Astrocyte (in vitro differentiated cells and primary cell): ENCODE results near the gene ABCC3. TPM values are rescaled to one million over a fixed set of nuclear protein-coding genes. Genes with fewer than 3 reads are reported as not detected.

Source experiments
- DNase-seq: peaks from one replicate; pipeline ENCODE4 v3.0.0-alpha.2; 2010; ENCODE audit warnings: low read depth
- FAIRE-seq: peaks from 2 replicates; lab custom pipeline; 2011; peaks lifted over from hg19 to GRCh38; lab: Jason Lieb, UNC
- H2AFZ ChIP-seq: 2 replicates; pipeline ENCODE4 v1.6.0; 2012; ENCODE audit warnings: low read depth, low read length, inconsistent platforms
- H3K27ac ChIP-seq: 2 replicates; pipeline ENCODE4 v1.5.1; 2011; ENCODE audit warnings: low read depth, low read length, inconsistent platforms
- H3K27me3 ChIP-seq: 2 replicates; pipeline ENCODE4 v1.6.0; 2011; ENCODE audit warnings: low read length, inconsistent platforms; ENCODE audit not compliant: insufficient read depth
- H3K36me3 ChIP-seq: 2 replicates; pipeline ENCODE4 v1.5.1; 2011; ENCODE audit warnings: low read length, inconsistent platforms; ENCODE audit not compliant: insufficient read depth
- H3K4me1 ChIP-seq: 2 replicates; pipeline ENCODE4 v1.5.1; 2011; ENCODE audit warnings: low read length, inconsistent platforms; ENCODE audit not compliant: insufficient read depth
- H3K4me2 ChIP-seq: 2 replicates; pipeline ENCODE4 v1.6.0; 2012; ENCODE audit warnings: low read length, inconsistent platforms
- H3K4me3 ChIP-seq: 2 replicates; pipeline ENCODE4 v1.5.1; 2011; ENCODE audit warnings: low read depth, mild to moderate bottlenecking, low read length, inconsistent platforms; ENCODE audit not compliant: insufficient read depth
- H3K79me2 ChIP-seq: 2 replicates; pipeline ENCODE4 v1.6.0; 2012; ENCODE audit warnings: mild to moderate bottlenecking, low read length, inconsistent platforms; ENCODE audit not compliant: insufficient read depth
- H3K9ac ChIP-seq: 2 replicates; pipeline ENCODE4 v1.6.0; 2012; ENCODE audit warnings: mild to moderate bottlenecking, low read length, inconsistent platforms
- H3K9me3 ChIP-seq: 2 replicates; pipeline ENCODE4 v1.5.1; 2012; ENCODE audit warnings: low read depth, mild to moderate bottlenecking, low read length, inconsistent platforms; ENCODE audit not compliant: insufficient read depth
- H4K20me1 ChIP-seq: 2 replicates; pipeline ENCODE4 v1.6.0; 2012; ENCODE audit warnings: low read length, inconsistent platforms; ENCODE audit not compliant: insufficient read depth
- H3K27ac Mint-ChIP-seq: one replicate; pipeline ENCODE4 v1.8.0; 2021; ENCODE audit warnings: mild to moderate bottlenecking, mixed read lengths; ENCODE audit not compliant: unreplicated experiment
- H3K27me3 Mint-ChIP-seq: one replicate; pipeline ENCODE4 v1.8.0; 2021; ENCODE audit warnings: low read depth, mixed read lengths; ENCODE audit not compliant: unreplicated experiment
- H3K36me3 Mint-ChIP-seq: one replicate; pipeline ENCODE4 v1.8.0; 2021; ENCODE audit warnings: low read depth, mixed read lengths; ENCODE audit not compliant: unreplicated experiment
- H3K4me1 Mint-ChIP-seq: one replicate; pipeline ENCODE4 v1.8.0; 2021; ENCODE audit warnings: low read depth, mixed read lengths; ENCODE audit not compliant: unreplicated experiment
- H3K4me3 Mint-ChIP-seq: one replicate; pipeline ENCODE4 v1.8.0; 2021; ENCODE audit warnings: mild to moderate bottlenecking, moderate library complexity, mixed read lengths; ENCODE audit not compliant: unreplicated experiment
- H3K9me3 Mint-ChIP-seq: one replicate; pipeline ENCODE4 v1.8.0; 2021; ENCODE audit warnings: mild to moderate bottlenecking, mixed read lengths; ENCODE audit not compliant: unreplicated experiment
- CTCF ChIP-seq: IDR thresholded peaks from 2 replicates; pipeline ENCODE4 v1.5.1; 2011; ENCODE audit warnings: low read depth, mild to moderate bottlenecking, inconsistent platforms, low read length, moderate library complexity; ENCODE audit not compliant: insufficient read depth
- EZH2 ChIP-seq: IDR thresholded peaks from 2 replicates; pipeline ENCODE4 v1.6.1; 2012; ENCODE audit warnings: mild to moderate bottlenecking, low read length, inconsistent platforms; ENCODE audit not compliant: insufficient read depth
- total RNA-seq: library from RNA; stranded (reverse); gene quantifications from 2 replicates; pipeline ENCODE4 v1.2.1, GENCODE V29; 2021

Gene ABCC3
- total RNA-seq, 1 donor from 2014 or later, result 0.41 TPM

DNA sequence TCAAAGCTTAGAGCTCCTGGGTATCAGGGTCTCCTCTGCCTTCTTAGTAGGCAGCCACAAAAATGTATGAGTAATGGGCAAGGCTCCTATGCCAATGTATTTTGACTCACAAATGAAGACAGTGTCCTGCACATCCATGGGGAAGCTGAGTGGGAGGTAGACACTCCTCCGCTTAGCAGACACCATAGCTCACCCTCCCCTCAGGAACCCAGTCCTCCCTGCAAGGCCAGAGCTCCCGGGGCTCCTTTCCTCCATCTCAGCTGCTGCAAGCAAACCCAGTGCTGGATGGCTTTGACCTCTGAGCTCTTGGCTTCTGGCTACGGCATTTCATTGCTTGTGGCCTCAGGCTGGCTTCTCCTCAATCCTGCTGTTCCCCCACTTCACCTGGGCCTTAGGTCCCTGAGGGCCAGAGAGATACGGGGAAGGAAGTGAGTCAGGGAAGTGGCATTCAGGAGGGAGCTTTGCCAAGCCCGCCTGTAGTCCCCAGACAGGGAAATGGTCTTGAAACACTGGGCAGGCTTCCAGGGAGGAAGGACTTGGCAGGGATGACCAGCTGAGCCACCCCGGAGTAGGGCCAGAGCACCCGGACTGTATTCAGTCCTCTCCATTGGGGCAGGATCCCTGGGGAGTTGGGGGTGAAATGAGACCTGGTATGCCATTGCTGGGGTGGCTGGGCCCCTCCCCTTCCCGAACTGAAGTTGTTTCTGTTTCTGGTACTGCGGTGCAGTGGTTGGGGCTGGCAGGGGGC is 4.5 kb downstream of the ABCC3 start:
- peaks cover 30% of the 10 kb centered on the region for H3K4me1 Mint-ChIP-seq
- H4K20me1 ChIP-seq, result no peaks in the 10 kb centered on the region
- H3K4me3 Mint-ChIP-seq, result peak overlapping the region; percentile 35
- H3K9me3 Mint-ChIP-seq, result peaks cover 2% of the 10 kb centered on the region
- no peaks in the 10 kb centered on the region for H3K36me3 ChIP-seq
- no peaks in the 10 kb centered on the region for H3K9me3 ChIP-seq
- H3K4me2 ChIP-seq, result peak overlapping the region; percentile 82
- no peaks in the 10 kb centered on the region for H3K36me3 Mint-ChIP-seq
- H3K27me3 ChIP-seq, result peaks cover 2% of the 10 kb centered on the region
- peak overlapping the region; percentile 62 for H3K27ac Mint-ChIP-seq
- TF ChIP-seq CTCF (no peak), EZH2 (no peak)
- no peak overlapping the region for H2AFZ ChIP-seq
- FAIRE-seq, result peak; percentile 76
- H3K27me3 Mint-ChIP-seq, result peaks cover 17% of the 10 kb centered on the region
- H3K79me2 ChIP-seq, result peaks cover 9% of the 10 kb centered on the region
- peak overlapping the region; percentile 40 for H3K9ac ChIP-seq
- peak overlapping the region; percentile 77 for H3K27ac ChIP-seq
- DNase-seq, result peak; percentile 96
- peak overlapping the region; percentile 13 for H3K4me3 ChIP-seq
- H3K4me1 ChIP-seq, result peaks cover 41% of the 10 kb centered on the region

- H3K4me1 ChIP-seq, result peaks cover 36% of the 10 kb centered on the region
- Mint-ChIP-seq H3K9me3 (peaks cover 2% of the 10 kb centered on the region), H3K27me3 (peaks cover 13% of the 10 kb centered on the region), H3K4me1 (peaks cover 30% of the 10 kb centered on the region), H3K4me3 (no peak overlapping the region), H3K27ac (no peak overlapping the region), H3K36me3 (no peaks in the 10 kb centered on the region)
- H3K9ac ChIP-seq, result no peak overlapping the region
- DNase-seq (no peak), FAIRE-seq (no peak)
- no peaks in the 10 kb centered on the region for H3K9me3 ChIP-seq
- H3K4me2 ChIP-seq, result peak overlapping the region; percentile 13
- H2AFZ ChIP-seq, result peak overlapping the region; percentile 20
- no peak overlapping the region for H3K4me3 ChIP-seq
- no peak for TF ChIP-seq EZH2
- no peak for TF ChIP-seq CTCF
- H3K27me3 ChIP-seq, result no peaks in the 10 kb centered on the region
- H3K36me3 ChIP-seq, result no peaks in the 10 kb centered on the region
- H3K27ac ChIP-seq, result no peak overlapping the region
- H3K79me2 ChIP-seq, result peaks cover 4% of the 10 kb centered on the region
- no peaks in the 10 kb centered on the region for H4K20me1 ChIP-seq
These were observed 6.1 kb downstream of the ABCC3 start for GRCh38 chr17:50640686-50641351.

- no peak overlapping the region for H2AFZ ChIP-seq
- H4K20me1 ChIP-seq, result no peaks in the 10 kb centered on the region
- TF ChIP-seq CTCF, result no peak
- no peak for TF ChIP-seq EZH2
- H3K36me3 ChIP-seq, result no peaks in the 10 kb centered on the region
- DNase-seq (no peak), FAIRE-seq (no peak)
- Mint-ChIP-seq H3K9me3 (peaks cover 2% of the 10 kb centered on the region), H3K27ac (no peak overlapping the region), H3K36me3 (no peaks in the 10 kb centered on the region), H3K27me3 (peaks cover 10% of the 10 kb centered on the region), H3K4me1 (peaks cover 30% of the 10 kb centered on the region), H3K4me3 (no peak overlapping the region)
- H3K27ac ChIP-seq, result no peak overlapping the region
- peak overlapping the region; percentile 13 for H3K4me2 ChIP-seq
- peaks cover 2% of the 10 kb centered on the region for H3K79me2 ChIP-seq
- H3K4me1 ChIP-seq, result peaks cover 35% of the 10 kb centered on the region
- no peaks in the 10 kb centered on the region for H3K9me3 ChIP-seq
- H3K9ac ChIP-seq, result no peak overlapping the region
- H3K4me3 ChIP-seq, result no peak overlapping the region
- no peaks in the 10 kb centered on the region for H3K27me3 ChIP-seq
These were observed 6.7 kb downstream of the ABCC3 start for GRCh38 chr17:50641357-50641756.
